Measurements from ENCODE around the gene YPEL5.

YPEL5 gene

GRCh38 chr2:30209227-30209626 is 62.4 kb downstream of the YPEL5 start:
- Histone ChIP-seq H3K9ac (ENCODE audit: low read depth, low read length) (no peak overlapping the region), H3K27me3 (ENCODE audit: control insufficient read depth, insufficient read depth, low read length) (peaks cover 19% of the 10 kb centered on the region), H3K4me1 (ENCODE audit: control insufficient read depth, insufficient read depth, low read length) (no peaks in the 10 kb centered on the region), H3K36me3 (ENCODE audit: insufficient read depth, low read length) (no peaks in the 10 kb centered on the region), H3K4me2 (ENCODE audit: low read length) (no peak overlapping the region), H3K9me3 (replicated peaks; ENCODE audit: low read length) (no peaks in the 10 kb centered on the region), H3K4me3 (ENCODE audit: low read length) (no peak overlapping the region)

Small RNAs within 50 kb of the gene (small RNA-seq; reads per million reads assigned to genes)
- 0.42 reads per million for gene SNORA10B
